COR-L47 (cell line): ENCODE results near the gene C19orf73.
A peak's percentile ranks its signal among the peaks of the same experiment; 100 is the strongest.

ENCODE experiments used
- DNase-seq: peaks from one replicate; lab custom pipeline; 2025; lab: John Stamatoyannopoulos, UW

Gene C19orf73

GRCh38 chr19:49118565-49119410 is at the start of gene C19orf73:
Gene C19orf73, minus strand, starts transcription at chr19:49119143. Its CDS starts 121 bp downstream, at chr19:49119022.
- DNase-seq, result peak; percentile 93

- no peak for DNase-seq
Measured at GRCh38 chr19:49168421-49168820, 49.5 kb upstream of the C19orf73 start.

- DNase-seq, result no peak
Measured at GRCh38 chr19:49167857-49168409, 49.0 kb upstream of the C19orf73 start.

DNA sequence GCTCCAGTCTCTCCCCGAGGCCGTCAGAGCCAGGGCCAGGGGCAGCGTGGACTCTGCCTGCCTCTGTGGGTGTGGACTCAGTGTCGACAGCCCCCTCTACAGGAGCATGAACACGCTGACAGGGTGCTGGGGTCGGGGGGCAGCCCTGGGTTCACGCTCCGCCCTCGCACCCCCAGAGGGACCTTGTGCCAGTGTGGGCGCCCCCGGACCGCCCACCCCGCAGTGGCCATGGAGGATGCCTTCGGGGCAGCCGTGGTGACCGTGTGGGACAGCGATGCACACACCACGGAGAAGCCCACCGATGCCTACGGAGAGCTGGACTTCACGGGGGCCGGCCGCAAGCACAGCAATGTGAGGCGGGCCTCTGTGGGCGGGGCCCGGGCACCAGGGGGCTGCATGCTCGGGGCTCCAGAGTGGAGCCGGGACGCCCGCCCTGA is 46.9 kb upstream of the C19orf73 start:
- no peak for DNase-seq

DNA sequence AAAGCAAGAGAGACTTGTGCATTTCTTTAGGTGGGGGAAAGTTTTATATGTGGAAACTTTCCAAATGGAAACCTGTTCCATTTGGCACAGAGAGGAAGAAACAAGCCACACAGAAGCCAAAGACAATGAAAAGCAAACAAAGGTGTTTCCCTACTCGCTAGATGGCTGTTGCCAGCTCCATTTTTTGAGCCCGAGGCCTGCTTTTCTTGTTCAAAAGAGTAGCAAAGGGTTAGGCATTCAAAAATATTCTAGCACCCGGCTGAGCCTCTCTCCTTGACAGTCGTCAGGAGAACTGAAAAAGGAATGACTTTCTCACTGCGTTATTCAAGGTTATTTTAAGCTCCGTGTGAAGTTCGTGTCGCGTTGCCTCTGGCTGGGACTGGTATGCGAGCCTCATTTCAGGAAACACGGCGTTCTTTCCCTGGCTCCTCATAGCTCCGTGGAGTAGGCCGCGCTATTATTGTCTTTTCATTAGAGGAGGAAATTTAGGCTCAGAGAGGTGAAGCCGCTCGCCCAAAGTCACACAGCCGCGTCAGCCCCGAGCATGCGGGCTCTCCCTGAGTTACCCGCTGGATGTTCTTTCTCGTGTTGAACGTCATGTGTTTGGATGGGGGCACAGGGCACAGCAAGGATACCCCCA is 46.3 kb upstream of the C19orf73 start:
- DNase-seq, result no peak

GRCh38 chr19:49161987-49162386 is 43.0 kb upstream of the C19orf73 start:
- DNase-seq, result no peak

DNA sequence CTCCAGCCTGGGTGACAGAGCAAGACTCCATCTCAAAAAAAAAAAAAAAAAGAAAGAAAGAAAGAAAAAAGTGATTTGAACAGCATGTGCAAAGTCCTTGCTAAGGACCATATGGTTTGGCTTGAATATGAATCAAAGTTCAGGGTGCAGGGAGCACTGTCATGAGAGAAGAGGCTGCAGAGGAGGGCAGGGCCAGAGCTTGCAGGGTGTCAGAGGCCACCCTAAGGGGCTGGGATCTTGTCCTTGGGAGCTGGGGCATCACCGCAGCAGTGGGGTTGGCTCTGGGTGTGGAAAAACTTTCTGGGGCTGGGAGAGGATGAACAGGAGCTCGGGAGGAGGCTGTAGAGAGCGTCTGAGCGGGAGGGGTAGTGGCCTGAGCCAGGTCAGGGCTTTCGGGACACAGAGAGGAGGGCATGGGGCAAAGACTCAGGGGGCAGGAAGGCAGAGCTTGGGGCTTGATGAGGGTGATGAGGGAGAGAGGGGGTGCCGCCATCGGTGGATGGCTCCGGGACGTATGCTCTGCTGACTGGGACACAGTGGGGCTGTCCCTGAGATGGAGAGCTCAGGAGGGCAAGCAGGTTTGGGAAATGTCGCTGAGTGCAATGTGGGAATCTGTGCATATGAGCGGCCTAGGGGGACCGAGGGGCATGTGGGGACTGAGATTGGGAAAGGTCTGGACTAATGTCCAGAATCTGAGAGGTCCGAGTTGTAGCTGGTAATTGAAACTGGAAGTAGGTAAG is 41.7 kb upstream of the C19orf73 start:
- no peak for DNase-seq

DNA sequence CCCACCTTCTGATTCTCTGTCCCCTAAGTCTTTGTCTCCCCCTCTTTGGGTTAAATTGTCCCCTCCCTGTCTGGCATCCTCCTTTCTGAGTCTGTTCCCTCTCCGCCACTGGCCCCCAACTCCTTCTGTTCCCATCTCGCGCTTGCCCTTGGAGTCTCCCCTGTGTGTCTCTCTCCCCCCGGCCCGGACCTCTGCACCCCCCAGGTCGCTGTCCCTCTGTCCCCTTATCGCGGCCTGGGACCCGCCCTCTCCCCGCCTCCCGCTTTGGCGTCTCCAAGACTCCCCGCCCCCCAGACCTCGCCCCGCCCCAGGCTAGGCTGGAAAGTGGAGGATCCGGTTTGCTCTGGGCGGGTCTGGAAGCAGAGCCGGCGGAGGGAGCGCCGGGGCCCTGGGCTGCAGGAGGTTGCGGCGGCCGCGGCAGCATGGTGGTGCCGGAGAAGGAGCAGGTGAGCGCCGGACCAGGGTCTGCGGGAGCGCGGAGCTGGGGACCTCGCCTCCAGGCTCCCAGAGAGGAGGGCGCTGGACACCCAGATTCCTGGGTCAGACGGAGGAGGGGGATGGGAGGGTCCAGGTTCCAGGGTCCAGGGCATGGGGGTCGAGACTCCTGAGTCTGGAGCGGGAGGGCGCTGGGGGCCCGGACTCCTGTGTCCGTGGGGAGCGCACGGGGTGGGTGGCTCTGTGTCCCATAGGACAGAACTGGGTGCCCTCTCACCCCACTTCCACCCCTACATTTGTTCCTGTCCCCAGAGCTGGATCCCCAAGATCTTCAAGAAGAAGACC is 38.7 kb upstream of the C19orf73 start, which contains the start of gene TRPM4:
Gene TRPM4 (plus strand): TSS at position 348 of the 780 bp plus-strand sequence. CDS start 75 bp downstream, at position 423.
- peak; percentile 63 for DNase-seq

GRCh38 chr19:49155820-49156346 is 36.9 kb upstream of the C19orf73 start:
- no peak for DNase-seq

- no peak for DNase-seq
Measured at GRCh38 chr19:49155005-49155819, 36.3 kb upstream of the C19orf73 start, which contains the start of gene HRC. Gene HRC, minus strand, starts transcription at chr19:49155396. Its CDS starts 159 bp downstream, at chr19:49155237.

DNA sequence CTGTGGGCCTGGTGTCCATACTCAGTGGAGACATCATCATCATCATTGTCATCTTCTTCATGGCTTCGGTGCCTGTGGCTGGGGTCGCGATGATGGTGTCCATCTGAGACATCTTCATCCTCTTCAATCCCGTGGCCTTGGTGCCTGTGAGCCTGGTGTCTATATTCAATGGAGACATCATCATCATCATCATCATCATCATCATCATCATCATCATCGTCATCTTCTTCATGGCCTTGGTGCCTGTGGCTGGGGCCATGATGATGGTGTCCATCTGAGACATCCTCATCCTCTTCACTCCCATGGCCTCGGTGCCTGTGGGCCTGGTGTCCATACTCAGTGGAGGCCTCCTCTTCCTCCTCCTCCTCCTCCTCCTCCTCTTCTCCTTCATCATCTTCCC is 35.3 kb upstream of the C19orf73 start:
- no peak for DNase-seq

DNA sequence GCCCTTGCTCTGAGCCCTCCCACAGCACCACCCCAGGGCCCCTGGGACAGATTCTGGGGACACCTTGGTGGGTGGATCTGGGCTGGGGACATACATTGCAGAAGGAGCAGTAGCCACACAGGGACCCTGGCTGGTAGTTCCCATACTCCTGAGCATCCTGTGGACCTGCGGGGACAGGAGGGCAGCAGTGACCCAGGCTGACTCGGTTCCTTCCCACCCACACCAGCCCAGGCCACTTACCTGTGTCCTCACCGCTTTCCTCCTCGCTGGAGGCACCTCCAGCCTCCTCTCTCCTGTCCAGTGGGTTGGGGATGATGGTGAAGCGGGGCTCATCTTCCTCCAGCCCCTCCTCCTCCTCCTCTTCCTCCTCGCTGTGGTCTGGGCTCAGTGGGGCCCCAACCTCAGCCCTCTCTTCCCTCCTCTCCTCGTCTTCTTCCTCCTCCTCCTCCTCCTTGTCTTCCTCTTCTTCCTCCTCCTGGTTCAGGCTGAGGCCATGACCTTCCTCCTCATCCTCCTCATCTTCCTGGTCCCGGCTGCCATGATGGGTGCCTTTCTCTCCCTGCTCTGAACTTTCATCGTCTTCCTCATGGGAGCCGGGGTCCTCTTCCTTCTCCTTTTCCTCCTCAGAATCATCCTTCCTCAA is 34.3 kb upstream of the C19orf73 start:
- no peak for DNase-seq

- no peak for DNase-seq
Measured at GRCh38 chr19:49152119-49152550, 33.2 kb upstream of the C19orf73 start.

- no peak for DNase-seq
Measured at GRCh38 chr19:49151267-49152118, 32.5 kb upstream of the C19orf73 start.

- no peak for DNase-seq
Measured at GRCh38 chr19:49150944-49151243, 32.0 kb upstream of the C19orf73 start.

DNA sequence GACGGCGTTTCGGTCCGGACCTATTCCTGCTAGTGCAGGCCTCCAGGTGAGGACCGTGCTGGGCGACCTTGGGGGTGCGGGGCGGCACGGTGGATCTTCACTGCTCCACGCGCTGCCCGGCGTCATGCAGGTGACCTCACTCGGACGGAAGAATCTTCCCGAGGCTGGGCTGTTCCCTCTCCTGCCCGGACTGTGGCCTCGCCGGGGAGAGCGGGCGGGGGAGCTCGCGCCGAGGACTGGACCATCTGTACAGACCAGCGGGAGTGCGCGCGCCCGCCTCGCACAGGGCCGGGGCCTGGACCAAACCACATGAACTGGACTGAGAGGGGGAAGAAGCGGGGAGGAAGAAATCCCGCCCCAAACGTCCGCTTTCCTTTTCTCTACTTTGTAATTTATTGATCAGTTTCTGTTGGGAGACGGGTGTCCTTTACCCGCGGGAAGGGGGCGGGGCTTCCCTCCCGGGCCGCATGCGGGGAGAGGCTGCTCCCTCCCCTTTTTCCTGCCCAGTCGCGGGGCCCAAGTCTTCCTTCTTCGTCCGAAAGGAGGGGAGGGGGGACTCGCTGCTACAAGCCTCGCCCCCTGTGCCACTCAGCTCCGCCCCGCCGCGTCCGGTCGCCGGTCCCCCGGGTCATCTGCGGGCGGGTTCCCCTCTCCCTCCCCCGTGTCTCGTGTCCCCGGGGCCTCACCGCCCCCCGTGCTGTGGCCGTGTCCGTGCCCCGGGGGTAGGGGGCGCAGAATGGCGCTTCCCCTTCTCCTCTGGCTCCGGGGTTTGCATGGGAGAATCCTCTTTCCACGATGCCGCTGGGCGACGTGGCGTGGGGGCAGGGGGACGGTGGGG is 31.4 kb upstream of the C19orf73 start:
- DNase-seq, result peak; percentile 72

DNA sequence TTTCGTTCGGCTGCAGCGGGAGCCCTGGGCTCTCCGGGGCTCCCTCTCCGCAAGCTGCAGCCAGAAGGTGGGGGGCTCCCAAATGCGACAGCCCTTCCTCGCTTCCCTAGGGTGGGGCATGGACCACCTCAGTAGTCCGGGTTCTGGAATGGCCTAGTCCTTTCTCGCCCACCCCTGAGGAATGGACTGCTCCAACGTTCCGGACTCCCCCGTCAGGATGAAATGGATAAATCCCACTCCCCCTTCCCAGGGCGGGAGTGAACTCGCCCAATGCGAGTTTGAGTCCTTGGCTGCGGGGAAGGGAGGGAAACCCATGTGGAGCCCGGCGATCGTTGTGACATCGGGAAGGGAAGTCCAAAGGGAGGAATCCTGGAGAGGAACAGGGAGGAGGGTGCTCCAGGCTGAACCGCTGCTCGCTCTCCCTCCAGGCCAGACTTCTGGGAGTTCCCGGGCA is 30.7 kb upstream of the C19orf73 start:
- DNase-seq, result peak; percentile 65
